ENCODE results near the gene SPPL2A.

DNA sequence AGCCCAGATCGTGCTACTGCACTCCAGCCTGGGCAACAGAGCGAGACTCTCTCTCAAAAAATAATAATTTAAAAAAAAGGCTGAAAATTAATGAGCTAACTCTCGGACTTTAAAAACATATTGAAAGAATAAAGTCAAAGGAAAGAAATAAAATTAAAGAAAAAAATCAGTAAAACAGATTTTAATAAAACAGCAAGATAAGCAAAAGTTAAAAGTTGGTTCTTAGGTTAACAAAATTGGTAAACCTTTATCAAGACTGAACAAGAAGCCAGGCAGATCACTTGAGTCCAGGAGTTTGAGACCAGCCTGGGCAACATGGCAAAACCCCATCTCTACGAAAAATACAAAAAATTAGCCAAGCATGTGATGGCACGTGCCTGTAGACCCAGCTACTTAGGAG lies 99.6 kb downstream of the SPPL2A start:
- TF ChIP-seq TAF1 (IDR thresholded peaks at IDR 0.05; ENCODE audit: borderline replicate concordance, low read depth, low read length) = no peak
- no peak for TF ChIP-seq POLR2AphosphoS5 (IDR thresholded peaks at IDR 0.05; ENCODE audit: low read depth, low read length)
